Loucy (cell line): Measurements from ENCODE around the gene S1PR4.

Experiments
- H2AFZ ChIP-seq: fragments of 200-600 bp; sonication (generic); 2 replicates; pipeline ENCODE4 v1.6.0; 2016; ENCODE audit warnings: antibody characterized with exemption, mild to moderate bottlenecking, low read length, moderate library complexity
- H3F3A ChIP-seq: fragments of 200-600 bp; 2 replicates; pipeline ENCODE4 v1.6.0; 2016; ENCODE audit warnings: antibody characterized with exemption, low read depth, mild to moderate bottlenecking
- H3K27me3 ChIP-seq: fragments of 200-600 bp; sonication (generic); 2 replicates; pipeline ENCODE4 v1.6.1; 2014; ENCODE audit warnings: low read length, mild to moderate bottlenecking; ENCODE audit not compliant: insufficient read depth, poor library complexity, severe bottlenecking
- H3K36me3 ChIP-seq: fragments of 200-600 bp; sonication (generic); 2 replicates; pipeline ENCODE4 v1.6.1; 2016; ENCODE audit warnings: low read length; ENCODE audit not compliant: insufficient read depth
- H3K4me1 ChIP-seq: fragments of 200-600 bp; sonication (generic); 2 replicates; pipeline ENCODE4 v1.5.1; 2014; ENCODE audit warnings: low read length, mild to moderate bottlenecking; ENCODE audit not compliant: insufficient read depth, poor library complexity, severe bottlenecking
- H3K4me2 ChIP-seq: fragments of 200-600 bp; sonication (generic); 2 replicates; pipeline ENCODE4 v1.6.0; 2014; ENCODE audit warnings: antibody characterized with exemption, low read length, low read depth, mild to moderate bottlenecking; ENCODE audit not compliant: poor library complexity, severe bottlenecking
- H3K4me3 ChIP-seq: fragments of 200-600 bp; sonication (generic); 2 replicates; pipeline ENCODE4 v1.5.1; 2014; ENCODE audit warnings: low read length, mild to moderate bottlenecking, mixed read lengths; ENCODE audit not compliant: poor library complexity, severe bottlenecking
- H3K79me2 ChIP-seq: fragments of 200-600 bp; sonication (generic); 2 replicates; pipeline ENCODE4 v1.6.1; 2014; ENCODE audit warnings: low read length; ENCODE audit not compliant: insufficient read depth
- H3K9ac ChIP-seq: fragments of 200-600 bp; sonication (generic); 2 replicates; pipeline ENCODE4 v1.6.0; 2014; ENCODE audit warnings: mild to moderate bottlenecking, low read depth, low read length, moderate library complexity; ENCODE audit not compliant: poor library complexity, severe bottlenecking
- H3K9me2 ChIP-seq: fragments of 200-600 bp; sonication (generic); replicated peaks from 2 replicates; pipeline ENCODE4 v1.6.1; 2016; ENCODE audit warnings: low read depth, low read length, mixed read lengths
- H3K9me3 ChIP-seq: fragments of 200-600 bp; sonication (generic); 2 replicates; pipeline ENCODE4 v1.6.1; 2014; ENCODE audit warnings: mild to moderate bottlenecking, antibody characterized with exemption, low read length, low read depth; ENCODE audit not compliant: insufficient read depth
- H4K20me1 ChIP-seq: fragments of 200-600 bp; sonication (generic); 2 replicates; pipeline ENCODE4 v1.6.0; 2014; ENCODE audit warnings: antibody characterized with exemption, low read length, mild to moderate bottlenecking; ENCODE audit not compliant: insufficient read depth, poor library complexity, severe bottlenecking
- CTCF ChIP-seq: fragments of 200-600 bp; sonication (generic); conservative IDR thresholded peaks from 2 replicates; pipeline ENCODE4 v1.5.1; 2014; ENCODE audit warnings: mild to moderate bottlenecking, antibody characterized with exemption, low read length
- EZH2phosphoT487 ChIP-seq: fragments of 200-600 bp; IDR thresholded peaks from 2 replicates; pipeline ENCODE4 v1.6.1; 2018; ENCODE audit warnings: antibody characterized with exemption, mild to moderate bottlenecking, moderate library complexity, borderline replicate concordance

Gene S1PR4

DNA sequence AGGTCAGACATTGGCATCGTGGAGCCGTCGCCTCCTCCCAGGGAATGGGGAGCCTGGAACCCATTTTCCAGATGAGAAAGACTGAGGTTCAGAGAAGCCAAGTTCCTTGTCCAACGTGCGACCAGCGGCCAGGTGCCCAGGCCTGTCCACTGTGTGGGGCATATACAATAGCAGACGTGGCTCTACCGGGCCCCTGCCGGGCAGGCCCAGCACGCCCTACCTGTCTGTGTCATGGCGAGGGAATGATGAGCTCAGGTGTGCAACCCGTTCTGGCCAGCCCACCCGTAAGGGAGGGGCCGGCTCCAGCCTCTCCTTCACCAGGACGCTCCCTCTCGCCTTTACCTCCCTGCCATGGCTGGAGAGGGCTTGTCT is 41.9 kb upstream of the S1PR4 start:
- Histone ChIP-seq H4K20me1 (peaks cover 41% of the 10 kb centered on the region), H3K36me3 (peaks cover 15% of the 10 kb centered on the region; the same call in 1 of the 2 replicates), H2AFZ (no peak overlapping the region), H3K4me3 (peak overlapping the region; percentile 85), H3K9ac (peak overlapping the region; percentile 99), H3K27me3 (peaks cover 10% of the 10 kb centered on the region), H3K79me2 (peaks cover 78% of the 10 kb centered on the region), H3K4me2 (peak overlapping the region; percentile 76), H3K9me2 (no peaks in the 10 kb centered on the region), H3K9me3 (no peaks in the 10 kb centered on the region), H3K4me1 (peaks cover 49% of the 10 kb centered on the region), H3F3A (peaks cover 5% of the 10 kb centered on the region)
- no peak for TF ChIP-seq EZH2phosphoT487
- no peak for TF ChIP-seq CTCF

DNA sequence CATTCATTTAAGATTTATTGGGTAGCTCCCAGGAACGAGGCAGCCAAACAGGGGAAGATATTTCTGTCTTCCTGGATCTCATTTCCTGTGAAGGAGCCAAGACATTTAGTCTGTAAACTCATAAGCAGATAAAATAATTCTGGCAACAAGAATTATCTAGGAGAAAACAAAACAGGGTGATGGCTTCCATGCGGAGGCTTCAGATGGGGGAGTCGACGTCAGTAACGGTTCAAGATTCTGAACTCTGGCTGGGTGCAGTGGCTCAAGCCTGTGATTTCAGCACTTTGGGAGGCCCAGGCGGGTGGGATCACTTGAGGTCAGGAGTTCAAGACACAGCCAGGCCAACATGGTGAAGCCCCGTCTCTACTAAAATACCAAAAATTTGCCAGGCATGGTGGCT is 41.5 kb upstream of the S1PR4 start:
- Histone ChIP-seq H3K4me1 (peaks cover 49% of the 10 kb centered on the region), H3K79me2 (peaks cover 82% of the 10 kb centered on the region), H3F3A (peaks cover 7% of the 10 kb centered on the region), H4K20me1 (peaks cover 45% of the 10 kb centered on the region), H3K9ac (peak overlapping the region; percentile 99), H3K27me3 (peaks cover 10% of the 10 kb centered on the region), H3K36me3 (peaks cover 17% of the 10 kb centered on the region; the same call in 1 of the 2 replicates), H3K9me2 (no peaks in the 10 kb centered on the region), H3K4me2 (peak overlapping the region; percentile 76), H2AFZ (no peak overlapping the region), H3K4me3 (peak overlapping the region; percentile 85), H3K9me3 (no peaks in the 10 kb centered on the region)
- no peak for TF ChIP-seq EZH2phosphoT487
- no peak for TF ChIP-seq CTCF

DNA sequence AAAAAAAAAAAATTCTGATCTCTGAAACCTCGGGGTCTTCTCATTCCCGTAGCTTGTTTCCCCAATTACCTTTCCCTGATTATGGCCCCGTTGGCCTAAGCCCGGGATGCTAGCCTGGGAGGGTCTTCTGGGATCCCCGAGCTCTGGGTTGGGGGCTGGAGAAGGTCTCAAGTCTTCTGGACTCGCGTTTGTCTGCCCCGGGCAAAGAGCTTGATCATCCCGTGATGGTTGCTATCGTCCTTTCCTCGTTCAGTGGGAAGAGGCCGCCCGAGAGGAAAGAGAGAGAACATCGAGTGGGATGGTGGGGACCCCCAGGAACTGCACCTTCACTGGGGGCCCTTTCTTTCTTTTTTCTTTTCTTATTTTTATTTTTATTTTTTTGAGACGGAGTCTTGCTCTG is 40.3 kb upstream of the S1PR4 start:
- peaks cover 49% of the 10 kb centered on the region for H3K4me1 ChIP-seq
- H3K36me3 ChIP-seq, result peaks cover 21% of the 10 kb centered on the region; the same call in 1 of the 2 replicates
- H3K9ac ChIP-seq, result peak overlapping the region; percentile 99

More for the DNA sequence above, 40.3 kb upstream of the S1PR4 start:
- Histone ChIP-seq H2AFZ (no peak overlapping the region), H3K4me2 (peak overlapping the region; percentile 76), H3K79me2 (peaks cover 94% of the 10 kb centered on the region), H3K9me3 (no peaks in the 10 kb centered on the region), H3K4me3 (peak overlapping the region; percentile 85), H3K9me2 (no peaks in the 10 kb centered on the region), H3K27me3 (peaks cover 10% of the 10 kb centered on the region), H4K20me1 (peaks cover 57% of the 10 kb centered on the region), H3F3A (peaks cover 9% of the 10 kb centered on the region)
- TF ChIP-seq EZH2phosphoT487, result no peak
- TF ChIP-seq CTCF, result no peak
